Measurements from ENCODE around the gene GJB6. TPM values are rescaled to one million over a fixed set of nuclear protein-coding genes. Genes with fewer than 3 reads are reported as not detected.

GJB6 gene
- total RNA-seq, 1 donor from 2014 or later, result not detected

DNA sequence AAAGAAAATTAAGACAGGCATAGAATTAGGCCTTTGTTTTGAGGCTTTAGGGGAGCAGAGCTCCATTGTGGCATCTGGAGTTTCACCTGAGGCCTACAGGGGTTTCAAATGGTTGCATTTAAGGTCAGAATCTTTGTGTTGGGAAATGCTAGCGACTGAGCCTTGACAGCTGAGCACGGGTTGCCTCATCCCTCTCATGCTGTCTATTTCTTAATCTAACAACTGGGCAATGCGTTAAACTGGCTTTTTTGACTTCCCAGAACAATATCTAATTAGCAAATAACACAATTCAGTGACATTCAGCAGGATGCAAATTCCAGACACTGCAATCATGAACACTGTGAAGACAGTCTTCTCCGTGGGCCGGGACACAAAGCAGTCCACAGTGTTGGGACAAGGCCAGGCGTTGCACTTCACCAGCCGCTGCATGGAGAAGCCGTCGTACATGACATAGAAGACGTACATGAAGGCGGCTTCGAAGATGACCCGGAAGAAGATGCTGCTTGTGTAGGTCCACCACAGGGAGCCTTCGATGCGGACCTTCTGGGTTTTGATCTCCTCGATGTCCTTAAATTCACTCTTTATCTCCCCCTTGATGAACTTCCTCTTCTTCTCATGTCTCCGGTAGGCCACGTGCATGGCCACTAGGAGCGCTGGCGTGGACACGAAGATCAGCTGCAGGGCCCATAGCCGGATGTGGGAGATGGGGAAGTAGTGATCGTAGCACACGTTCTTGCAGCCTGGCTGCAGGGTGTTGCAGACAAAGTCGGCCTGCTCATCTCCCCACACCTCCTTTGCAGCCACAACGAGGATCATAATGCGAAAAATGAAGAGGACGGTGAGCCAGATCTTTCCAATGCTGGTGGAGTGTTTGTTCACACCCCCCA lies 43.2 kb downstream of the GJB6 start:
- no peak for DNase-seq (ENCODE audit: low spot score)

DNA sequence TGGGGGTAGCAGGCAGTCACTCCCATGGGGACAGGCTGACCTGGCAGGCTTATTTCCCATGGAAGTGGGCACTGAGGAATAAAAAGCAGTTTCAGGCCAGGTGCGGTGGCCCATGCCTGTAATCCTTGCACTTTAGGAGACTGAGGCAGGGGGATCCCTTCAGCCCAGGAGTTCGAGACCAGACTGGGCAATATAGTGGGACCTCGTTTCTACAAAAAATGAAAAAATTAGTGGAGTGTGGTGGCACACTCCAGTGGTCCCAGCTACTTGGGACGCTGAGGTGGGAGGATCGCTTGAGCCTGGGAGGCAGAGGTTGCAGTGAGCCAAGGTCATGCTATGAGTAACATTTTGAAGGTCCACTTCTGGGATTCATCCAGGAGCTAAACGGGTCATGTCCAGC lies 45.3 kb downstream of the GJB6 start:
- DNase-seq (ENCODE audit: low spot score), result no peak

DNA sequence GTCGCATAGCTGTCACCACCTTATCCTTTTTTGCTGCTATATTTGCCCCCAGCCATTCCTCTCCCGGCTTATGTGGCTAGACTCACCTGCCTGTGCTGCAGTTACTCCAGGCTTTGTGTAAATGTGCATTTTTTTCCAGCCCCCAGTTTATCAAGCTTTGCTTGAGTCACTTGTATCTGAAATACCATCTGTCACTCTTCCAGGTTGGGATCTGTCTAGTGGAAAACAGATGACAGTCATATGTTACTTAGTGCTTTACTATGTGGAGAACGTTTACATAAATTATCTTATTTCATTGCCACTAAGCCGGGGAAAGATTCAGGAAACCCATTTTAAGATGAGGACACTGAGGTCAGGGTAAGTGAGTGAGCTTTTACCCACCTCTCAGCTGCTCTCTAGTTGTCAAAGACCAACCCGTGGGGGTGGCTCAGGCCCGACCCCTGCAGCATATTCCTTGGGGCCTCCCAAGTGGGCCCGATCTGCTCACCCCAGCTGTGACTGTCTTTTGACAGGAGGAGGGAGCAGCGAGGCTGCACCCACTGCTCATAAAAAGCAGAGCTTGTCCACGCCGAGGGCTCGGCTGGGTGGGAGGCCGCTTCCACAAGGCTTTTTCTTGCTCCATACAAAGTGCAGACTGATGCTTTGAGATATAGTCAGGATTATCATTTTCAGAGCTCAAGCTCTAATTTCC lies 46.6 kb downstream of the GJB6 start:
- DNase-seq (ENCODE audit: low spot score), result no peak

DNA sequence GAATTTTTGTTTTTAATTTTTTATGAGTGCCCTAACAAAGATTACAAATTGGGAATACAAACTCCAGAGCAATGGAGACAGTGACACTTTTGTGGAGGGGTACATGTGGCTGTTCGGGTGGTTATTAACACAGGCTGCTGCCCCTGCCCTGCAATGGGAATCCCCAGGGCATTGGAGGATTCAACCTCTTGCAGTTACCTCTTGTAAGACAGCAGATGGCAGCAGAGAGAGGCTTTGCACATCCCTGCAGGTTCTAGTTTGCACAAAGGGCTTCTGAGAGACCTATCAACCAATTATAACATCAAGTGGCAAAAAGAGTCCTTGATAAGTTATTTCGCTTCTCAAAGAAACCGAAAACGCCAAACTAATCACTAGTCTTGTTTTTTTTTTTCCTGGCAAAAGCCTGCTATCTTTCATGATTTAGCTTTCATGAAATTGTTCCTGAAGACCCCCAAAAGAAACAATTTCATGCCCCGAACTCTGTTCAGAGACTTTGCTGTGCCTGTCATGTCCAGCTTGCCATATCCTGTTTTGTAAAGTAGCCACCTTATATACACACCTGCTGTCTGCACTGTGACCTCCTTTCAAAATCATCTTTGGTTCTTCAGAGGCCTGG lies 49.8 kb downstream of the GJB6 start:
- no peak for DNase-seq (ENCODE audit: low spot score)

DNA sequence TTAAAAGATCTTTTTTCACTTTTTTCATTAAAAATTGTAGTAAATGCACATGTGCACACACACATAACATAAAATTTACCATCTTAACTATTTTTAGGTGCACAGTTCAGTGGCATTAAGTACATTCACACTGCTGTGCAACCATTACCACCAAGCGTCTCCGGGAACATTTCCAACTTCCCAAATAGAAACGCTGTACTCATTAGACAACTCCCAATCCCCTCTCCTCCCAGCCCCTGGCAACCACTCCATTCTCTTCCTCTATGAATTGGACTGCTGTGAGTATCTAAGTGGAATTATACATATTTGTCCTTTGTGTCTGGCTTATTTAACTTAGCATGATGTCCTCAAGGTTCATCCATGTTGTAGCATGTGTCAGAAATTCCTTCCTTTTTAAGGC lies 50.9 kb downstream of the GJB6 start:
- DNase-seq (ENCODE audit: low spot score), result no peak

DNA sequence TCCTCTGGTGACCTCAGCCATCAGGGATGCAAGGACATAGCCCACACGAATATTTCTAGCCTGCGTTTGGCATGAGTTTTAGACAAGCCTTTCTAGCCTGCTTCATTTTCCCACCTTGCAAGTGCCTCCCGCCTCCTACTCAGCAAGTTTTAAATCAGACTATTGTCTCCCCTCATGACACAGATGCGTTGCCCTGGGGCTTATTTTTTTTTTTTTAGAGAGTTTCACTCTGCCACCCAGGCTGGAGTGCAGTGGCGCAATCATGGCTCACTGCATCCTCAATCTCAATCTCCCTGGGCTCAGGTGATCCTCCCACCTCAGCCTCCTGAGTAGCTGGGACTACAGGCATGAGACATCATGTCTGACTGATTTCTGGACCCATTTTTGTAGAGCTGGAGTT lies 54.0 kb downstream of the GJB6 start:
- no peak for DNase-seq (ENCODE audit: low spot score)

DNA sequence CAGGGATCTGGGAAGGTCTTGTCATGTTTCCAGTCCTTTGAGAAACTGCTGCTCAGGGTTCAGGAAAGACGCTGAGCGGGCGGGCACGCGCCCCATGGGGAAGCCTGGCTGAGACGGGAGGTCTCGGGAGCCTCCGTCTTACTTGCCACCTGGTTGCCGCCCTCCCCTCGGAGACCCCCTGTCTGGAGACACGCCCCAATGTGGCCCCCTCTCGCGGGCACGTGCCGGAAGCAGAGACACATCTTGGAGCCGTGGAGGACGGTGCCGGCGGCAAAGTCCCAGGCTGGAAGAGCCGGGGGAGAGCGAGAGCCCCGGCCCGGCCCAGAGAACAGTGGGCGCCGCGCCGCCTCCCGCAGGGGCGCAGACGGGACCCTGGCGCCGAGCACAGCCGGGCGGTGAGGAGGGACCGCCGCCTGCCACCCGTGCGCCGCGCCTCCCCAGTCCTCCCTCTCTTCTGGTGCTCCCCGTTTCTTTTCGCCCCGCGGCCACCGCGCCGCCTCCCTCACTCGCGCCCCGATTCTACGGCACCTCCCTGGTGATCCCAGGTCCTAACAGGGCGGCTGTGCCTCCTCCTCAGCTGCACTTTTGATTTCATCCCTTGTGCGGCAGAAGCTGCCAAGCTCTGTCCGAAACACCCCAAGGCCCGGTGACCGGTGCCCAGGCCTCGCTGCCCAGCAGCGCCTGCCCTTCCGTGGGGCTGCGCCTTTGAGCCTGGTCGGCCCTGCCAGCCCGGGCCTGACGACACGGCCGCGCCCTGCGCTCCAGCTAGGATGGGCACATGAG lies 54.9 kb downstream of the GJB6 start:
- DNase-seq (ENCODE audit: low spot score), result no peak

DNA sequence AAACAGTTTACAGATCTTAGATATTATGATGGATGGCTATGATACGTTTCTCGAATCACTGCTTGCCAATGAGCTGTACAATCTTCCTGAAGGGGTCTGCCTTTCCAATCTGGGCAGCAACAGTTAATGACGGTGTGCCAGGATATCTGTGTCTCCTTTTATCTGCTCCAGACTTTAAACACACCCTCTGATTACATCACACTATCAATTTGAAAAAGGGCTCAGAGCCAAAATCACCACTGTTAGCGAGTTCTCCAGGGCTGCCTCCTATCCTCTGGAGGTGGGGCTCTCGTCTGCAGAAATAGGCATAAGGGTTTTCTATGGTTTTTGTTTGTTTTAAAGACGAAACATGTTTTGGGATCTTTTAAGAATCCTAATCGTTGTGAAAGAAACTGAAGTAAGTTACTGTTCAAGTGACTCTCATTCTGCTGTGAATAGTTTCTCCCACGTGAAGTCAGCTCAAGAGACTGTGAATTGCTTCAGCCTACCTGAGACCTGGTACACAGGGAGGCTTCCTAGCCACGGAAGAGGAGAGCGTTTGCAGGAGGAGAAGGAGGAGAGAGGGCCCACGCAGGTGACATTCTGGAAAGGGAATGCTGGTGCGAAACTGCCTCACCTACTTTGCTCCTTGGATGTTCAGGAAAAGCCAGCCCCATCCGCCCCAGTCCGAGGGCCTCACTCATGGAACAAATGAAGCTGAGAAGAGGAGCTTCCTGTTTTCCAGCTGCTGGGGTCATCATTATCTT lies 56.0 kb downstream of the GJB6 start:
- no peak for DNase-seq (ENCODE audit: low spot score)

DNA sequence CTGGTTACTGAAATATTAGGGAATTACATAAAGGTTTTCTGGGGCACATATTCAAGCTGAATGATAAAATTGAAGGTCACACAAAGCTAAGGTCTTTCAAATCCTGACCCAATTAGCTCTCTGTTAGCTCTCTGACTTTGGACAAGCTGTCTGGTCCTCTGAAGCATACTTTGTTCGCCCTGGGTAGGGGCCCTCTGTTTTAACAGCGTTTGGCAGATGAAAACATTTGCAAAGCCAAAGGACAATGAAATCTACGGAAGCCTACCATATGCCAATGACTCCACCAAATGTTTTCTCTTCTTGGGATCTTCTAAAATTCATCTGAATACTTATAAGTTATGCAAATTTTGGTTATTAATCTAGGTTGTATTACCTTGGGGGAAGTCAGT lies 56.7 kb downstream of the GJB6 start:
- DNase-seq (ENCODE audit: low spot score), result no peak

DNA sequence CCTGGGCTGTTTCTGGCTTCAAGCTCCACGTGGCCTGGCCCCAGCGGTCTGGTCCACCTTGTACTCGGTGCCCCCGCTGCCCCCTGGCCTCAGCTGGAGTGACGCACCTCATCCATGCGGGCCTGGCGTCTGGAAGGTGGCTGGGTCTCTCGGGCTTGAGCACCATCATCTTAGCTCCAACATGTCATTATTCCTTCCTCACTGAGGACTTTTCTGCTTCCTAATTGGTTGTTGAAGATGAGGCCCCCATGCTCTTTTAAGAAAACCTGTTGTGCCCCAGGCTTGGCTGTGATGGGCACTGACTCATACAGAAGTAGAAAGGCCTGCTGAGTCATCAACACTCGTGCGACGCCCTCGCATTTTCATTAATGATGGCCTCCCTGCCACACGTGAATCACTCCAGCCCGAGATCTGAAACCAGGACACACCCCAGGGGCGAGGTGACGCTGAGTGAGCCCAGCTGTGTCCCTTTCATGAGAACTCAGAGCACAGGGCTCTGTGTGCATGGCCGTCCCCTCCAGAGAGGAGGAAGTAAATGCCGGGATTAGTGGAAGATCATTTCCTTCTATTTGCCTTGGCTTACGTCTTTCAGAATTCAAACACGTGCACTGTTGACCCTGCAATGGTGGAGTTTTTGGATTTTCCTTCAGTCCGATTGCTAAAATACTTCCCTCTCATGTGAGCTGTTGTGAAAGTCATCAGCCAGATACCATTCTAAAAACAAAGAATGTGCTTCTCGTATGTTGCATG lies 57.3 kb downstream of the GJB6 start:
- no peak for DNase-seq (ENCODE audit: low spot score)

DNA sequence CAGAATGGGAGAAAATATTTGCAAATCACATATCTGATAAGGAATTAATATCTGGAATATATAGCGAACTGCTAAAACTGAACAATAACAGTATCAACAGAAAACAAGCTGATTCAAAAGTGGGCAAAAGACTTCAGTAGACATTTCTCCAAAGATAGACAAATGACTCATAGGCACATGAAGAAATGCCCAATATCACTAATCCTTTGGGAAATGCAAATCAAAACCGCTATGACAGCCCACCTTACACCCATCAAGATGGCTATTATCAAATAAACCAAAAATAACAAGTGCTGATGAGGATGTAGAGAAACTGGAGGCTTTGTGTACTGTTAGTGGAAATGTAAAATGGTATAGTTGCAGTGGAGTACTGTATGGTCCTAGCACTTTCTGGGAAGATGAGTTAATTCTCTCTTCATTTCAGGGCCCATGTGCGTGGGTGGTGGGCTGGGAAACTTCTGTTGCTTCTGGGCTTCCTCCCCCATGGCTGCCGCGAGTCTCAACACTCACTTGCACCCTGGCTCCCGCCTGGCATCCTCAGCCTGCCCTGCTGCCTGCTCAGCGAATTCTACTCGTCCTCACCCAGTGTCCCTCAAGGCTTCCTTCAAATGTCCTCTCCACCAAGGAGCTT lies 58.9 kb downstream of the GJB6 start:
- DNase-seq (ENCODE audit: low spot score), result no peak

Other genes starting within 250 kb of the GJB6 start
- gene GJA3, start 71.3 kb downstream of the GJB6 start, total RNA-seq, result 0.06 TPM
- 0.26 TPM for gene GJB2, start 39.4 kb downstream of the GJB6 start, total RNA-seq